CD4-positive, CD25-positive, alpha-beta regulatory T cell (primary cell): ENCODE data around the gene ATP2B2. TPM values are rescaled to one million over a fixed set of nuclear protein-coding genes. Genes with fewer than 3 reads are reported as not detected.

Experiments
- ATAC-seq, 2 donors: fragments of 150-1000 bp; cut with Tn5 transposase; one replicate each; pipeline ENCODE4 v1.10.0; 2021; ENCODE audit warnings: low read depth in 2 of 2, moderate number of reproducible peaks in 2 of 2, moderate library complexity in 1 of 2
- DNase-seq, 3 donors: peaks; one replicate each; pipeline versions ENCODE4 v3.0.0 to v3.0.0-alpha.2; 2012 to 2022; ENCODE audit warnings: mixed read lengths in 1 of 3
- H3K27ac ChIP-seq: one replicate; pipeline ENCODE4 v1.7.0; 2013; ENCODE audit warnings: mild to moderate bottlenecking, low read length; ENCODE audit not compliant: insufficient read depth, poor library complexity, severe bottlenecking
- H3K27me3 ChIP-seq: one replicate; pipeline ENCODE4 v1.7.0; 2013; ENCODE audit warnings: low read length; ENCODE audit not compliant: control insufficient read depth, insufficient read depth
- H3K36me3 ChIP-seq: one replicate; pipeline ENCODE4 v1.7.0; 2013; ENCODE audit warnings: mild to moderate bottlenecking, low read length, moderate library complexity; ENCODE audit not compliant: control insufficient read depth, insufficient read depth
- H3K4me1 ChIP-seq: 2 replicates; pipeline ENCODE4 v1.7.0; 2013; ENCODE audit warnings: mild to moderate bottlenecking, low read length; ENCODE audit not compliant: insufficient read depth, control insufficient read depth, poor library complexity, severe bottlenecking
- H3K4me3 ChIP-seq: one replicate; pipeline ENCODE4 v1.7.0; 2013; ENCODE audit warnings: low read depth, mild to moderate bottlenecking, low read length, moderate library complexity
- H3K9me3 ChIP-seq, 2 experiments: 1 replicate in 1 of 2; 2 replicates in 1 of 2; pipeline ENCODE4 v1.7.0; 2013; ENCODE audit warnings: low read length in 2 of 2, mild to moderate bottlenecking in 1 of 2, moderate library complexity in 1 of 2; ENCODE audit not compliant: control insufficient read depth in 2 of 2
- H3K27ac Mint-ChIP-seq, 3 donors: one replicate each; pipeline ENCODE4 v1.8.0; 2020 to 2022; ENCODE audit warnings: mild to moderate bottlenecking in 3 of 3, mixed read lengths in 3 of 3, moderate library complexity in 2 of 3
- H3K27me3 Mint-ChIP-seq: one replicate; pipeline ENCODE4 v1.8.0; 2022; ENCODE audit warnings: mild to moderate bottlenecking, mixed read lengths
- H3K36me3 Mint-ChIP-seq: one replicate; pipeline ENCODE4 v1.8.0; 2020; ENCODE audit warnings: mixed read lengths
- H3K4me1 Mint-ChIP-seq, 4 donors: one replicate each; pipeline ENCODE4 v1.8.0; 2020 to 2022; ENCODE audit warnings: mixed read lengths in 4 of 4, mild to moderate bottlenecking in 1 of 4
- H3K4me3 Mint-ChIP-seq, 4 donors: one replicate each; pipeline ENCODE4 v1.8.0; 2020 to 2022; ENCODE audit warnings: mild to moderate bottlenecking in 4 of 4, mixed read lengths in 4 of 4, moderate library complexity in 3 of 4
- H3K9me3 Mint-ChIP-seq, 7 donors: one replicate each; pipeline ENCODE4 v1.8.0; 2020 to 2022; ENCODE audit warnings: mixed read lengths in 7 of 7, mild to moderate bottlenecking in 3 of 7, moderate library complexity in 2 of 7
- polyA plus RNA-seq, 4 donors: library from polyadenylated mRNA; unstranded; fragments of 300-500 nt; fragmentation: Illumina TruSeq; gene quantifications; one replicate each; pipeline ENCODE4 v1.2.3, GENCODE V29; 2021
- total RNA-seq: library from RNA; stranded (reverse); gene quantifications from one replicate; pipeline ENCODE4 v1.2.3, GENCODE V29; 2022

ATP2B2 gene
- total RNA-seq (not detected), polyA plus RNA-seq (under 1 TPM in 1 of 4 donors, not detected in 3; 0.13 TPM)

DNA sequence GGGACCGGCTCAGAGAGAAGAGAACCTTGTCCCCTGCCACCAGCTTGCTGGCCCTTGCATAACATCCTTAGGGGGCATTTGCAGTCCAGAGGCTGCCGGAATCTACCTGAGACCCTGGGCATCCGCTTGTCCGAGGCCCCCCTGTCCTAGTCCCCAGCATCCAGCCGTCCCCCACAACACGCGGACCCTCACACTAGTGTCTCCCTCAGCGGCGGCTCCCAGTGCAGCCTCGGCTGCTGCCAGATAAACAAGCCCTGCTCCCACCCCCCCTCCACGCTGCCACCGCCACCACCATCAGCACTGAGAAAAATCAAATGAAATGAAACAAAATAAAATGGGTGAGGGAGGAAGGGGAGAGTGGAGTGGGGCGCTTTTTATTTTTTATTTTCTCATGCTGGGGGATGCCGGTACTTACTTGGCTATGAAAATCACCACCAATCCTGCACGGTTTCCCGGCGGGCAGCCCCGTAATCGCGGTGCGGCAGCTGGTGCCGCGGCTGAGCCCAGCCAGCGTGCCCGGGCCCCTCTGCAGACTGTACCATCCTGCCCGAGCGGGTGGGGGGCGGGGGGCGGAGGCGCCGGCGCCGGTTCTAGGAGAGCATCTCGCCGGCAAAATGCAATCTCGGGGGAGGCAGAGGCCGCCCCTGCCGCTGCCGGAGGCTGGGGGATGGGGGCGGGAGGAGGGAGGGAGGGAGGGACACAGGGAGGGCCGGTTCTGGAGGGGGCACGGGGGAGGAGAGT is at the start of gene ATP2B2:
Gene ATP2B2 (minus strand): TSS at position 537 of the 741 bp plus-strand sequence. CDS start 56,043 bp downstream, outside the sequence.
- Mint-ChIP-seq H3K27me3 (peaks cover 18% of the 10 kb centered on the region), H3K9me3 (no peaks in the 10 kb centered on the region), H3K4me3 (peak within 1 kb of the TSS in 2 of 4 donors; percentile 62 to 68), H3K36me3 (no peaks in the 10 kb centered on the region), H3K27ac (no peak within 1 kb of the TSS), H3K4me1 (peaks cover 0 to 9% (median 2%) of the 10 kb centered on the region in 4 donors)
- Histone ChIP-seq H3K27ac (no peak within 1 kb of the TSS), H3K4me3 (no peak within 1 kb of the TSS), H3K9me3 (no peaks in the 10 kb centered on the region), H3K4me1 (peaks cover 7% of the 10 kb centered on the region), H3K36me3 (no peaks in the 10 kb centered on the region), H3K27me3 (peaks cover 2% of the 10 kb centered on the region)
- ATAC-seq = no peak
- DNase-seq = no peak

DNA sequence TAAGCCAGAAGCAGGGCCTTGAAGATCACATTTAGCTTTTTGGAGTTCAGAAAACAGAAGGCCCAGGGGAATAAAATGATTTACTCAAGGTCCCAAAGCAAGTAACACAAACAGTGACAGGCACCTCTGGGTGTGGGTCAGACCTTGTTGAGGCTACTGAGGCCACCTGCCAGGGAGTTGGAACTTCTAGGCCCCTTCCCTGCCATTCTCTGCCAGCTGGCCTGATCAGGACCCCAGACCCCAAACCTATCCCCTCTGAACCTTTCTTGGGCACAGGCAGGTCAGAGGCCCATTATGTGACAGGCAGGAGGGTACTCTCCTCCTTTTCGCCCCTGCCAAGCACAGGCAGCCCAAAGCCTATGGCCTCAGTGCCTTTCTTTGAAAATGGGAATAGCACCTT is 49.4 kb upstream of the ATP2B2 start:
- Mint-ChIP-seq H3K36me3 (no peaks in the 10 kb centered on the region), H3K4me1 (peaks cover 8 to 28% (median 21%) of the 10 kb centered on the region in 4 donors), H3K4me3 (no peak overlapping the region), H3K9me3 (peaks cover 0 to 2% (median 0%) of the 10 kb centered on the region in 7 donors), H3K27ac (no peak overlapping the region), H3K27me3 (no peaks in the 10 kb centered on the region)
- DNase-seq (no peak), ATAC-seq (no peak)
- H3K27ac ChIP-seq = no peak overlapping the region
- no peaks in the 10 kb centered on the region for H3K36me3 ChIP-seq
- H3K9me3 ChIP-seq = no peaks in the 10 kb centered on the region
- no peak overlapping the region for H3K4me3 ChIP-seq
- peaks cover 17% of the 10 kb centered on the region for H3K4me1 ChIP-seq
- H3K27me3 ChIP-seq = no peaks in the 10 kb centered on the region

DNA sequence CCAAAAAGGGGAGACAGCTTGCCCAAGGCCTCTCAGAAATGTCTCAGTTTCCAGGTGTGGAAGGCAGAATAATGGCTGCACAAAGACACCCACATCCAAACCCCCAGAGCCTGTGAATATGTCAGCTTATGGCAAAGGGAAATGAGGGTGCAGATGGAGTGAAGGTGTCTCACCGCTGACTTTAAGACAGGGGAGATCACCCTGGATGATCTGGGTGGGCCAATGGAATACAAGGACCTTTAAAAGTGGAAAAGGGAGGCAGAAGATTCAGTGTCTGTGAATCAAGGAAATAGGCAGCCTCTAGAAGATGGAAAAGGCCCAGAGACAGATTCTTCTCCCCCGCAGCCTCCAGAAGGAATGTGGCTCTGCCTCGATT is 48.8 kb upstream of the ATP2B2 start:
- DNase-seq (no peak), ATAC-seq (no peak)
- no peak overlapping the region for H3K4me3 Mint-ChIP-seq
- Histone ChIP-seq H3K4me3 (no peak overlapping the region), H3K9me3 (no peaks in the 10 kb centered on the region), H3K4me1 (peaks cover 17% of the 10 kb centered on the region), H3K27me3 (no peaks in the 10 kb centered on the region), H3K36me3 (no peaks in the 10 kb centered on the region), H3K27ac (no peak overlapping the region)
- peaks cover 0 to 2% (median 0%) of the 10 kb centered on the region in 7 donors for H3K9me3 Mint-ChIP-seq
- no peaks in the 10 kb centered on the region for H3K36me3 Mint-ChIP-seq
- no peak overlapping the region for H3K27ac Mint-ChIP-seq
- H3K27me3 Mint-ChIP-seq = peaks cover 3% of the 10 kb centered on the region
- peaks cover 8 to 29% (median 21%) of the 10 kb centered on the region in 4 donors for H3K4me1 Mint-ChIP-seq

DNA sequence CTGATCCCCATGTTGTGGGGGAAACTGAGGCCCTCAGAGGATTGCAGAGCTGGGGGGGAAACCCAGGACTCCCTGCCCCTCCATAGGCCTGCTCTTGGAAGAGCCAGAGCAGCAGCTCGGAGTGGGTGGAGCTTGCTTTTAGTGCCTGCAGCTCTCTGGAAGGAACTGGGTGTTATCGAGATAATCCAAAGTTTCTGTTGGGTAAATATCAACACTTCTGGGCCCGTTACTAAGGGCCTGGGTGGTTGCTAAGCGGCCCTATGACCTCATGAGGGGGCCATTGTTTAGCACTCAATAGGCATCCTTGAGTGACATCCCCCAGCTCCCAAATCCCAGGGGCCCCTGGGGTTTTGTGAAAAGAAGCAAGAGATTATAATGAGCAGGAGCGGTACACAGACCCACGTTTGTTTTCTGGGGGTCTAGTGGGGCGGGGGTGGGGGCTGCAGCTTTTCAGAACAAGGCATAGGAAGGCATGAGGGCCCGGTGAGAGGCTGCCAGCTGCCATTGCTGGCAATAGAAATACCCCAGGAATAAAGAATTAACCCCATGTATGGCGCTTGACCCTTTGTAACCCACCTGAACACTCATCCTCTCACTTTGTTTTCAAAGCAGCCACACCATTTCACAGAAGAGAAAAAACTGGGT is 48.3 kb upstream of the ATP2B2 start:
- DNase-seq (no peak), ATAC-seq (no peak)
- peaks cover 5% of the 10 kb centered on the region for H3K27me3 Mint-ChIP-seq
- peaks cover 8 to 30% (median 21%) of the 10 kb centered on the region in 4 donors for H3K4me1 Mint-ChIP-seq
- Histone ChIP-seq H3K36me3 (no peaks in the 10 kb centered on the region), H3K4me3 (no peak overlapping the region), H3K9me3 (no peaks in the 10 kb centered on the region), H3K27me3 (no peaks in the 10 kb centered on the region), H3K27ac (no peak overlapping the region), H3K4me1 (peaks cover 17% of the 10 kb centered on the region)
- H3K9me3 Mint-ChIP-seq = peaks cover 0 to 2% (median 0%) of the 10 kb centered on the region in 7 donors
- H3K36me3 Mint-ChIP-seq = no peaks in the 10 kb centered on the region
- no peak overlapping the region for H3K27ac Mint-ChIP-seq
- H3K4me3 Mint-ChIP-seq = no peak overlapping the region

DNA sequence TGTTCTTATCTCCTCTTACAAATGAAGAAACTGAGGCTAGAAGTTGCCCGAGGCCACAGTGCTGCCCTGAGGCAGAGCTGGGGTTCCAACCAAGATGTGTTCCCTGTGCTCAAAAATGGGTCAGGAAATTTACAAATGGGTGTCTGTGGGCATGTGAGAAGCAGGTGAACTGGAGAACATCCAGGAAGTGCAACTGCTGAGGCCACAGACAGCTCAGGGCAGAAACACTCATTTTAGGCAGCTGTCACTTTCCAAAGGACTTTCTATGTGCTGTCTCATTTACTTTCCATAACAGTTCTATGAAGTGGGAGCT is 47.2 kb upstream of the ATP2B2 start:
- Mint-ChIP-seq H3K27me3 (peaks cover 9% of the 10 kb centered on the region), H3K9me3 (peaks cover 0 to 2% (median 0%) of the 10 kb centered on the region in 7 donors), H3K4me3 (peak overlapping the region; percentile 39 to 81 (median 80)), H3K27ac (peak overlapping the region; percentile 65 to 91 (median 82)), H3K4me1 (peaks cover 8 to 38% (median 19%) of the 10 kb centered on the region in 4 donors), H3K36me3 (no peaks in the 10 kb centered on the region)
- no peak overlapping the region for H3K27ac ChIP-seq
- no peaks in the 10 kb centered on the region for H3K9me3 ChIP-seq
- H3K36me3 ChIP-seq = no peaks in the 10 kb centered on the region
- H3K4me3 ChIP-seq = peak overlapping the region; percentile 48
- ATAC-seq (peak in 1 of 2 donors; percentile 14), DNase-seq (peak in 2 of 3 donors; percentile 3 to 44)
- H3K4me1 ChIP-seq = peaks cover 17% of the 10 kb centered on the region
- H3K27me3 ChIP-seq = no peaks in the 10 kb centered on the region

DNA sequence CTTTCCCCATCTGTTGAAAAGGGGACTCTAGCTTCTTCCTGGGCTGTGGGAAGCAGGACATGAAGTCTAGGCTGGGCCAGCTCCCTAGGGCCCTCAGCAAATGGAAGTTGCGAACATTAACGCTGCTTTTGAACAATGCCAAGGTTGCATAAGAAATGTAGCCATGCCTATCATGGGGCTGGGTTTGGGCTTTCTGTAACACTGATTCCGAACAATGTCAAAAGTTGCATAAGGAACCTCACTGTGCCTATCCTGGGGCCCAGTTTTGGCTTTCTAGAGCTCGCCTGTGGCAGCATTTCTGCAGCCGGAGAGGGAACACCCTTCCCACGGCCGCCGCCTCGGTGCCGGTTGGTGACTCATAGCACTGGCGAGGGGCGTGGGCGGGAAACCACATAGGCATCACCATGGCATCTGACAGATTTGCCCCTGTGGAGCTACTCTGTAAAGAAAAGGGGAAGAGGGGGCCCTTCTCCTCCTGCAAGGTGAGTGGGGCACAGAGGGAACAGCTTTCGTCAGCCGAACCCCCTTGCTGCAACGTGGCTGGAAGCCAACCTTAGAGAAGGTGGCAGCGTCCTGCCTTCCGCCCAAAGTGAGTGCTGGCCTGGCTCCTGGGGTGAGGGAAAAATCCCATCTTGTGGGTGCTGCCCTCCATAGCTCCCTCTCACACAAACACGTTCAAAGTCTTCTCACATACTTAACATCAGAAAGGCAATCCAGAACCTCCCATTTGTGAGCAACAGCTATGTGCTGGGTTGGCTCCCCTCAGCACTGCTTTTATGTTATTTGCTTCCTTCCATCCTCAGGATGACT is 46.6 kb upstream of the ATP2B2 start:
- peaks cover 0 to 2% (median 0%) of the 10 kb centered on the region in 7 donors for H3K9me3 Mint-ChIP-seq
- peaks cover 17% of the 10 kb centered on the region for H3K4me1 ChIP-seq
- peaks cover 9% of the 10 kb centered on the region for H3K27me3 Mint-ChIP-seq
- H3K36me3 ChIP-seq = no peaks in the 10 kb centered on the region
- H3K27ac ChIP-seq = no peak overlapping the region
- H3K27me3 ChIP-seq = no peaks in the 10 kb centered on the region
- DNase-seq = peak; percentile 3 to 74 (median 27)
- H3K4me3 ChIP-seq = peak overlapping the region; percentile 48
- peak overlapping the region; percentile 39 to 81 (median 80) for H3K4me3 Mint-ChIP-seq
- H3K36me3 Mint-ChIP-seq = no peaks in the 10 kb centered on the region
- peak; percentile 82 for ATAC-seq
- H3K9me3 ChIP-seq = no peaks in the 10 kb centered on the region
- peak overlapping the region; percentile 65 to 91 (median 82) for H3K27ac Mint-ChIP-seq
- peaks cover 8 to 38% (median 17%) of the 10 kb centered on the region in 4 donors for H3K4me1 Mint-ChIP-seq

DNA sequence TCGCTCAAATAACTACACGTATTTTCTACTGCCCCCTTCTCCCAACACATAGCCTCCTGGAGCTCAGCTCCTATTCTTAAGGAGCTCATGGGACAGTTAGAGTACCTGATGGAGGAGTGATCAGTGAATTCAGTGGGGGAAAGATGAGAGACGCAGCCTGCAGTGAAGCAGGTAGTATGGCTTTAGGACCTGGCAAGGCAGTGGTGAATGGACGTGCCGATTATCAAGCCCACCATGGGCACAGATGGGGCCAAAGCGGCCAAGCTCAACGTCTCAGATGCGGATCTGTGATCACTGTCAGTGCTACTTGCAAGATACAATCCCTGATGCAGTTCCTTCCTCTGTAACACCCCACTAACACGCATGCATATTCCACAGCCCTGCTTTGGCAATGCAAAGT is 45.8 kb upstream of the ATP2B2 start:
- no peak overlapping the region for H3K4me3 Mint-ChIP-seq
- Histone ChIP-seq H3K4me1 (peaks cover 17% of the 10 kb centered on the region), H3K27me3 (no peaks in the 10 kb centered on the region), H3K27ac (no peak overlapping the region), H3K4me3 (no peak overlapping the region), H3K9me3 (no peaks in the 10 kb centered on the region), H3K36me3 (no peaks in the 10 kb centered on the region)
- H3K9me3 Mint-ChIP-seq = peaks cover 0 to 2% (median 0%) of the 10 kb centered on the region in 7 donors
- no peak overlapping the region for H3K27ac Mint-ChIP-seq
- peaks cover 9% of the 10 kb centered on the region for H3K27me3 Mint-ChIP-seq
- H3K36me3 Mint-ChIP-seq = no peaks in the 10 kb centered on the region
- ATAC-seq (no peak), DNase-seq (no peak)
- peaks cover 8 to 38% (median 17%) of the 10 kb centered on the region in 4 donors for H3K4me1 Mint-ChIP-seq
